Upper lobe of left lung (tissue), 4 donors: ENCODE results near the gene SCP2.

Source experiments
- EP300 ChIP-seq, 4 donors: sonication (generic); formaldehyde crosslinking; IDR thresholded peaks; one replicate each; pipeline ENCODE4 v1.5.1; 2017; ENCODE audit warnings: antibody characterized with exemption in 4 of 4, control low read depth in 2 of 4
- POLR2A ChIP-seq, 4 donors: fragments of 450-650 bp; IDR thresholded peaks; one replicate each; pipeline ENCODE4 v1.5.1; 2016 to 2017; ENCODE audit warnings: antibody characterized with exemption in 4 of 4, mild to moderate bottlenecking in 2 of 4
- POLR2AphosphoS5 ChIP-seq, 2 donors: sonication (generic); formaldehyde crosslinking; IDR thresholded peaks; one replicate each; pipeline ENCODE4 v1.5.1; 2017; ENCODE audit warnings: antibody characterized with exemption in 2 of 2
- TF ChIP-seq, protein P1 (sequence below), 6 experiments: fragments of 450-650 bp in 4 of 6; fragments of 200-600 bp in 2 of 6; sonication (generic) in 2 of 6; IDR thresholded peaks; one replicate each; pipeline ENCODE4 v1.5.1; 2016 to 2019; ENCODE audit warnings: antibody characterized with exemption in 6 of 6

DNA sequence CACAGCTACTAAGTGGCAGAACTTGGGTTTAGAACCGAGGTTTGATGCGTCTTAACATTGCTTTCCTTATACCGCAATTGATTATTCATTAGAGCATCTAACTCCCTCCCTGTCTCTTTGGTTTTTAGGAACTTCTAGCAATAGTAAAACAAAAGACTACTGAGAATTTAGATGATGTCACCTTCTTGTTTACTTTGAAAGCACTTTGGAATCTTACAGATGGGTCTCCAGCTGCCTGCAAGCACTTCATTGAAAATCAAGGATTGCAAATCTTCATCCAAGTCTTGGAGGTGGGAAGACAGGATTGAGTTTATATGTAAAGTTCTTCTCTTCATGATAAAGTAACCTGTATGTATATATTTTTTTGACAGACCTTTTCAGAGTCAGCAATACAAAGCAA, 49.5 kb upstream of the SCP2 start:
- TF ChIP-seq, protein P1, sequence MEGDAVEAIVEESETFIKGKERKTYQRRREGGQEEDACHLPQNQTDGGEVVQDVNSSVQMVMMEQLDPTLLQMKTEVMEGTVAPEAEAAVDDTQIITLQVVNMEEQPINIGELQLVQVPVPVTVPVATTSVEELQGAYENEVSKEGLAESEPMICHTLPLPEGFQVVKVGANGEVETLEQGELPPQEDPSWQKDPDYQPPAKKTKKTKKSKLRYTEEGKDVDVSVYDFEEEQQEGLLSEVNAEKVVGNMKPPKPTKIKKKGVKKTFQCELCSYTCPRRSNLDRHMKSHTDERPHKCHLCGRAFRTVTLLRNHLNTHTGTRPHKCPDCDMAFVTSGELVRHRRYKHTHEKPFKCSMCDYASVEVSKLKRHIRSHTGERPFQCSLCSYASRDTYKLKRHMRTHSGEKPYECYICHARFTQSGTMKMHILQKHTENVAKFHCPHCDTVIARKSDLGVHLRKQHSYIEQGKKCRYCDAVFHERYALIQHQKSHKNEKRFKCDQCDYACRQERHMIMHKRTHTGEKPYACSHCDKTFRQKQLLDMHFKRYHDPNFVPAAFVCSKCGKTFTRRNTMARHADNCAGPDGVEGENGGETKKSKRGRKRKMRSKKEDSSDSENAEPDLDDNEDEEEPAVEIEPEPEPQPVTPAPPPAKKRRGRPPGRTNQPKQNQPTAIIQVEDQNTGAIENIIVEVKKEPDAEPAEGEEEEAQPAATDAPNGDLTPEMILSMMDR (IDR thresholded peaks at IDR 0.05): no peak
- TF ChIP-seq POLR2A (IDR thresholded peaks at IDR 0.05) (no peak), POLR2AphosphoS5 (IDR thresholded peaks at IDR 0.05) (no peak), EP300 (IDR thresholded peaks at IDR 0.05) (no peak)
